RWPE1 (cell line): ENCODE data around the gene ENTPD3.

Experiments used
- CTCF ChIA-PET: fragments of 350-600 bp; sonication (Branson Sonifier 250); formaldehyde crosslinking; extraction: SDS; loops from one replicate; lab custom pipeline; 2021; lab: Yijun Ruan, JAX
- POLR2A ChIA-PET: fragments of 400-600 bp; formaldehyde crosslinking; extraction: SDS; loops from one replicate; lab custom pipeline; 2020; ENCODE audit warnings: antibody characterized with exemption; ENCODE audit not compliant: low non-redundant PET; lab: Yijun Ruan, JAX
- DNase-seq: peaks from one replicate; pipeline ENCODE4 v3.0.0; 2012; ENCODE audit warnings: low spot score
- H3K27ac ChIP-seq: fragments of 450-650 bp; 2 replicates; pipeline ENCODE4 v1.5.1; 2017
- TF ChIP-seq, protein P1 (sequence below): fragments of 450-650 bp; conservative IDR thresholded peaks from 2 replicates; pipeline ENCODE4 v1.5.1; 2017; ENCODE audit warnings: low read depth, mild to moderate bottlenecking

The ENTPD3 gene

DNA sequence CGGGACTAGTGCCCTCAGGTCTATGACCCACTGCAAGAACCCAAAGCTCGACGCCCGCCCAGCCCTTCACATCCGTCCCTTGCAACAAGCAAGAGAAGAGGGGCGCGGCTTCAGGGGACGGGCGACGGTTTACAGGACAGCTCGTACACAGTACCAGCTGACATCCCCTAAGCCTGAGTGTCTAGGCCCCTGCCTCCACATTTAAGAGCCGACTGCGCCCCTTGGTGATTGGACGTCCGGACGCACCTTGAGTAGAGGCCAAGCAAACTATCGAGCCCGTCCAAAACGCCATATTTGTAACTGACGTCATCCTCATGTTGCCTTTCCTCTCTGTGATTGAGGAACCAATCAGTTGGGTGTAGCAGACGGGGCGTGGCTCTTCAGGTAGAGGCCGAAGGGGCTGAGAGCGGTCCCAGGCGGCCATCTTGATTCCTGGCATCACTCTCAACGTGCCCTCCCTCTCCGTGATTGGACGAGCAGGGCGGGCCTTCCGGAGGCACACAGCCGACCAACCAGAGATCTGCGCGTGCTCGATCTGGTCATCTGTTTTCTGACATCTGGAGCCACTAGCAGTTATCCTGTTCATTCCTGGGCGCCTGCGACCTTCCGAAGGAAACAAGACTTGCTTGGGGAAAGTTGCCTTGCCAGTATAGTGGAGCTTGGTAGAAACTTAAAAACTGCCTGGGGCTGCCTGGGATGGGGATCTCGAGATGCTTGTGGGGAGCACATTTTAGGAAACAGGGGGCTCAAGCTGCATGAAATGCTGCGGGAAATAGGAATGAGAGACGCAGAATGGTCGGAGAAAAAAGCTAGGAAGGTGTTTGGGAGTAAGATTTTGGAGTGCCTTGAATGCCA lies 66.1 kb downstream of the ENTPD3 start:
- ChIA-PET CTCF (interaction anchor here (0.8 kb wide), 1 partner anchor 131 kb away, joined by 3 read pairs; no protein-coding TSS in a partner anchor), POLR2A (no interaction called here)
- H3K27ac ChIP-seq = peak overlapping the region; percentile 82
- DNase-seq = peak; percentile 96
- TF ChIP-seq, protein P1, sequence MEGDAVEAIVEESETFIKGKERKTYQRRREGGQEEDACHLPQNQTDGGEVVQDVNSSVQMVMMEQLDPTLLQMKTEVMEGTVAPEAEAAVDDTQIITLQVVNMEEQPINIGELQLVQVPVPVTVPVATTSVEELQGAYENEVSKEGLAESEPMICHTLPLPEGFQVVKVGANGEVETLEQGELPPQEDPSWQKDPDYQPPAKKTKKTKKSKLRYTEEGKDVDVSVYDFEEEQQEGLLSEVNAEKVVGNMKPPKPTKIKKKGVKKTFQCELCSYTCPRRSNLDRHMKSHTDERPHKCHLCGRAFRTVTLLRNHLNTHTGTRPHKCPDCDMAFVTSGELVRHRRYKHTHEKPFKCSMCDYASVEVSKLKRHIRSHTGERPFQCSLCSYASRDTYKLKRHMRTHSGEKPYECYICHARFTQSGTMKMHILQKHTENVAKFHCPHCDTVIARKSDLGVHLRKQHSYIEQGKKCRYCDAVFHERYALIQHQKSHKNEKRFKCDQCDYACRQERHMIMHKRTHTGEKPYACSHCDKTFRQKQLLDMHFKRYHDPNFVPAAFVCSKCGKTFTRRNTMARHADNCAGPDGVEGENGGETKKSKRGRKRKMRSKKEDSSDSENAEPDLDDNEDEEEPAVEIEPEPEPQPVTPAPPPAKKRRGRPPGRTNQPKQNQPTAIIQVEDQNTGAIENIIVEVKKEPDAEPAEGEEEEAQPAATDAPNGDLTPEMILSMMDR = no peak

DNA sequence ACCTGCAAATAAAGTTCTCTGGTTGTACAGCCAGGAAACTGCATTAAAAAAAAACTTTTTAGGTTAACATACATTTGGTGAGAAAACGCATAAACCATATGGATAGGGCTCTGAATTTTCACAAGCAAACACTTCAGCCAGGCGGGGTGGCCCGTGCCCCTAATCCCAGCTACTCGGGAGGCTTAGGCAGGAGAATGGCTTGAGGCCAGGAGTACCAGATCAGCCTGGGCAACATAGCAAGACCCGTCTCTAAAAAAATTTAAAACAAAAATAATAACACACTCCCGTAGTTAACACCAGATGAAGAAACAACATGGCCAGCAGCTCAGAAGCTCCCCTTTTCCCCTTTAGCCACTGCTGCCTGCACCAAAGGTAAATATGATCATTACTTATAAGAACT lies 66.9 kb downstream of the ENTPD3 start:
- TF ChIP-seq, protein P1 = no peak
- ChIA-PET POLR2A (no interaction called here), CTCF (interaction anchor here (0.8 kb wide), 1 partner anchor 132 kb away, joined by 3 read pairs; no protein-coding TSS in a partner anchor)
- no peak overlapping the region for H3K27ac ChIP-seq
- DNase-seq = no peak

DNA sequence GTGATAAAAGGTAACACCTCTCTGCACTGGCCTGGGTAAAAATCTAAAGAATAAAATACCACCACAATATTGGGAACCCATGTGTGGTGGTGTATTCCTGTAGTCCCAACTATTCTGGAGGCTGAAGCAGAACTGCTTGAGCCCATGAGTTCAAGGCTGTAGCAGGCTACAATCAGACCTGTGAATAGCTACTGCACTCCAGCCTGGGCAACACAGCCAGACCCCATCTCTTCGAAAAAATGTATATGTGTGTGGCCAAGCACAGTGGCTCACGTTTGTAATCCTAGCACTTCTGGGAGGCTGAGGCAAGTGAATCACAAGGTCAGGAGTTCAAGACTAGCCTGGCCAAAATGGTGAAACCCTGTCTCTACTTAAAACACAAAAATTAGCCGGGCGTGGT lies 68.3 kb downstream of the ENTPD3 start:
- H3K27ac ChIP-seq = no peak overlapping the region
- ChIA-PET POLR2A (interaction anchor here (0.6 kb wide), 1 partner anchor 68 kb away, joined by 5 read pairs; the partner anchor contains the start of gene ENTPD3), CTCF (no interaction called here)
- TF ChIP-seq, protein P1 = no peak
- no peak for DNase-seq

DNA sequence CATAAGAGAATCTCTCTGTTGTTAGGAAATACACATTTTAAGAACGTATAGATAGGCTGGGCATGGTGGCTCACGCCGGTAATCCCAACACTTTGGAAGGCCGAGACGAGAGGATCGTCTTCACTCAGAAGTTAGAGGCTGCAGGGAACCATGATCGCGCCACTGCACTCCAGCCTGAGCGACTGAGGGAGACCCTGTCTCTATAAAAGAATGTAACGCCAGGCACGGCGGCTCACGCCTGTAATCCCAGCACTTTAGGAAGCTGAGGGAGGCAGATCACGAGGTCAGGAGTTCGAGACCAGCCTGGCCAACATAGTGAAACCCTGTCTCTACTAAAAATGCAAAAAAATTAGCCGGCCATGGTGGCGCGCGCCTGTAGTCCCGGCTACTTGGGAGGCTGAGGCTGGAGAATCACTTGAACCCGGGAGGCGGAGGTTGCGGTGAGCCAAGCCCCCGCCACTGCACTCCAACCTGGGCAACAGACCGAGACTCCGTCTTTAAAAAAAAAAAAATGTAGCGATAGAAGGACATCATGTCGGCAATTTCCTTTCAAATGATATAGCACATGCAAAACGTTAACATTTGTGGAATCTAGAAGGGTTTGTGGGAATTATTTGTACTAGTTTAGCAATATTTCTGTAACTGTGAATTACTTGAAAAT lies 69.4 kb downstream of the ENTPD3 start:
- TF ChIP-seq, protein P1 = no peak
- CTCF ChIA-PET = no interaction called here
- no peak for DNase-seq
- H3K27ac ChIP-seq = peak overlapping the region; percentile 68
- POLR2A ChIA-PET = interaction anchor here (1.1 kb wide), 1 partner anchor 68 kb away, joined by 3 read pairs; the partner anchor contains the start of gene ZNF621

DNA sequence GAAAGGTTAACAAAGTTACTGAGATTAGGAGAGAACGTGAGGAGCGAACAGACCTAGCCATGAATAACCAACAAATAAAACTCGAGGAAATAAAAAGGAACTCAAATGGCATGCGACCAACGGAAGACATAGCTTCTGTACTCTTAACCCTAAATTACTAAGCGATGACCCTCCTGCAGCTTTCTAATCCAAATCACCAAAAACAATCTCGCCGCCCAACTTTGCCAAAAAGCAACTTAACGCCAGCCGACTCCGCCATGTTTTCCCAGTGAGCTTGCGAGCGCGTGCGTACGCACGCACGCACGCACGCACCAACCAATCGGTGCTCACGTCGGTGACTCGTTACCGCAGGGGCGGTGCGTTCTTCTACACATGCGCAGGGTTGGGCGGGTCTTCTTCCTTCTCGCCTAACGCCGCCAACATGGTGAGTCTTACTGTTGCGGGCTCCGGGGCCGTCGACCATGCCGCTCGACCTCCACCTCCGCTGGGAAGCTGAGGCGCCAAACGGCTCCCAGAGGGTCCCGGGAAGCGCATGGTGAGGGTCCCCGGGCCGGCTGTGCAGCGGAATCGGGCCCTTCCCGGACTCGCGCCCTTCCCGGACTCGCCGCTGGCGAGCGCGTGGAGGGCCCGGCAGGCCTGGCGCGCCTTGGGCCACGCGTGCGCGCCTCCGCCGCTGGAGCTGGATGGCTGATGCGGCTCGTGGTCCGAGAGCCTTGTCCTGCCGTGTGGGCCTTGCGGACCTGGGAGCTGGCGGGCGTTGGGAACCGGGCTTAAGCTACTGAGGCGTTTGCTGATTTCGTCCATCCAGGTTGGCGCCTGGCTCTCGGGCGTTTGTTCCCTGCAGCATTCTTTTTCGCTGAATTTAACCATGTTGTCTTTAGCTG lies 70.2 kb downstream of the ENTPD3 start, which contains the start of gene RPL14:
TSS of gene RPL14 (plus strand) at position 400 of the 884 bp plus-strand sequence. CDS start at position 533, 133 bp downstream.
- CTCF ChIA-PET = no interaction called here
- POLR2A ChIA-PET = interaction anchor here (1.1 kb wide), 1 partner anchor 67 kb away, joined by 3 read pairs; the partner anchor contains the start of gene ZNF621
- TF ChIP-seq, protein P1 = no peak
- peak within 1 kb of the TSS; percentile 68 for H3K27ac ChIP-seq
- peak; percentile 88 for DNase-seq
